DMS53 treated with DMSO at 0.1 percent for 48 hours (cell line): ENCODE results near the gene FOXP3.

Source experiments
- DNase-seq: peaks from one replicate; lab custom pipeline; 2025; ENCODE audit not compliant: unreplicated experiment; lab: John Stamatoyannopoulos, UW

FOXP3 gene

GRCh38 chrX:49250578-49250977 lies 13.9 kb downstream of the FOXP3 start:
- DNase-seq: no peak

DNA sequence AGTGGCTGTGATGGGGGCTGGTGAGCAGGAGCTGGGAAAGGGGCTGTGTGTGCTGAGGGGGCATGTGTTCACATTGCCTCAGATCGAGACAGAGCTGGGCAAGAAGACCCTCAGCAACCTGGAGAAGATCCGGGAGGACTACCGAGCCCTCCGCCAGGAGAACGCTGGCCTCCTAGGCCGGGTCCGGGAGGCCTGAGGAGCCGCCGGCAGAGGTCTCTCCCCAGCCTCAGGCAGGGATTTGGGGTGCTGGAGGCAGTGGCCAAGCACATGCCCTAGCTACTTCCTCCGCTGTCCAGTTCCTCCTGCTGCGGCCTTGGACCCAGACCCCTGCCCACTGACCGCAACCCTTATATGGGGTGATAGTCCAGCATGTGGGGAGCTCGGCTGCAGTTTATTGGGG lies 14.4 kb downstream of the FOXP3 start:
- DNase-seq: no peak

GRCh38 chrX:49249616-49250015 lies 14.9 kb downstream of the FOXP3 start:
- no peak for DNase-seq

DNA sequence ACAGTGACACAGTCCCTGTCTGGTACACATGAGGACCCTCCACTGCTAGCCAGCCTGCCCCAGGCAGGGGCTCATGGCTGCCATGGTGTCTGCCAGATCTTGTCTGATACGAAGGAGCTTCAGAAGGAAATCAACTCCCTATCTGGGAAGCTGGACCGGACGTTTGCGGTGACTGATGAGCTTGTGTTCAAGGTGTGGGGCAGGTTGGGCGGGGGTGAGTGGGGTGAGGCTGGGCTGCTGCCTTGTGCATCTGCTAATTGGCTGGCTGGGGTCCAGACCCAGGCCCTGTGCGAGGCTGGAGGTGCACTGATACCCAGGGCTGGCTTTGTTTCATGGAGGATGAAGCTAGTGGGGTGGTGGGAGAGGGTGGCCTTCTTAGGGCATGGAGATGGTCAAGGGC lies 15.4 kb downstream of the FOXP3 start:
- DNase-seq: no peak

GRCh38 chrX:49247916-49248811 lies 16.3 kb downstream of the FOXP3 start:
- DNase-seq: no peak

DNA sequence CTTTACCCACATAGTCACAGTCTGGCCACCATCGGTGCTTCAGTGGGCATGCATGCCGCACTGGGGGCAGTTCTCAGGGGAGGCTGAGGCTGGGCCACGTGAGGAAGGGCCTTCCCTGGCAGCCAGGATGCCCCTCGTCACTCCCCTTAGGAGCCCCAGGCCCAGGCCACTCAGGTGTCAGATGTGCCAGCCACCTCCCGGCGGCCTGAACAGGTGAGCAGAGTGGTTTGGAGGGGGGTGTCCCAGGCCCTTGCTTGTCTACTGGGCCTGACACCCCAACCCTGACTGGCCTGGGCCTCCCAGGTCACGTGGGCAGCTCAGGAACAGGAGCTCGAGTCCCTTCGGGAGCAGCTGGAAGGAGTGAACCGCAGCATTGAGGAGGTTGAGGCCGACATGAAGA lies 17.2 kb downstream of the FOXP3 start:
- DNase-seq: no peak

GRCh38 chrX:49246541-49246940 lies 18.0 kb downstream of the FOXP3 start:
- DNase-seq: no peak

DNA sequence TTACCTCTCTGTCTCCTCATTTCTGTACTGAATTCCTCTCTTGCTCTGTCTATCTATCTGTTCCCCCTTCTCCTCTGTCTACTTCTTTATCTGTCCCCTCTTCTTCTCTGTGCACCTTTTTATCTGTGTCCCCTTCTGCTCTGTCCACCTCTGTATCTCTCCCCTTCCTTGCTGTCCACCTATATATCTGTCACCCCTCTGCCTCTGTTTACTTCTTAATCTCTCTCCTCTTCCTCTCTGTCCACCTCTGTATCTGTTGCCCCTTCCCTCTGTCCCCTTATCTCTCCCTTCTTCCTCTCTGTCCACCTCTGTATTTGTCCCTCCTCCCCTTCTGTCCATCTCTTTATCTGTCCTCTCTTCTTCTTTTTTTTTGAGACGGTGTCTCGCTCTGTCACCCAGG lies 20.3 kb downstream of the FOXP3 start:
- DNase-seq: no peak

- no peak for DNase-seq
Observed at GRCh38 chrX:49243166-49243565, 21.3 kb downstream of the FOXP3 start.

DNA sequence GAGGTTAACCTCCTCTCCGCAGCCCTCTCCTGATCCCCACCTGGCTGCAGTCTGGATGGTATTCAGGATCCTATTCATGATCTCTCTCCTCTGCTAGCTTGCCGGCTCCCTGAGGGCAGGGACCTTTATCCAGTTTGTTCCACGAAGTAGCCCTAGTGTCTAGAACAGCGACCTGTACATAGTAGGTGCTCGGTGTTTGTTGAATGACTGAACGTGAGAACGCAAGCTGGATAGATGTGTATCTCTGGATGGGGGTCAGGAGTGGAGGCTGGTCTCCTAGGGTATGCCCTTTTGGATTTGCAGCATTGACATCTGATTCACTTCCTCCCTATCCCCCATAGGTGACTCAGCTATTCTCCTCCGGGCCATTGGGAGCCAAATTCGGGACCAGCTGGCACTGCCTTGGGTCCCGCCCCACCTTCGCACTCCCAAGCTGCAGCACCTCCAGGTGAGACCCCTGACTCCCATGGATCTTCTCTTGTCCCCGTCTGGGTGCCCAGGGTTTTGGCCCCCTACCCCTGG lies 21.9 kb downstream of the FOXP3 start:
- DNase-seq: no peak

- no peak for DNase-seq
Observed at GRCh38 chrX:49238735-49239134, 25.8 kb downstream of the FOXP3 start.

DNA sequence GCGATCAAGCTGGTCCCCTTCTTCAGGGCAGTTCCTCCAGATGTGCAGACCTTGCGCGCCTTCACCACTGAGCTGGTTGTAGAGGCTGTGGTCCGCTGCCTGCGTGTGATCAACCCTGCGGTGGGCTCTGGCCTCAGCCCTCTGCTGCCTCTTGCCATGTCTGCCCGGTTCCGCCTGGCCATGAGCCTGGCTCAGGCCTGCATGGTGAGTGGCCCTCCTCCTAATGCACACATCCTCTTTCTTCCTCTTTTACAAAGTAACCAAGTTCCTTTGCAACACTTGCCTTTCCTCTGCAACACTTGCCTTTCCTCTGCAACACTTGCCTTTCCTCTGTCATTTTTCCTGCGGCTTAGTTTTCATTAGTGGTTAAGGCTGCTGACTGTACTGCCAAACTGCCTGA lies 27.4 kb downstream of the FOXP3 start:
- DNase-seq: no peak

GRCh38 chrX:49233887-49234555 lies 30.5 kb downstream of the FOXP3 start:
- no peak for DNase-seq

- DNase-seq: no peak
Observed at GRCh38 chrX:49233176-49233575, 31.3 kb downstream of the FOXP3 start, which contains the start of gene CACNA1F. CACNA1F (minus strand) TSS chrX:49233340; CDS start chrX:49233309, 31 bp downstream.

DNA sequence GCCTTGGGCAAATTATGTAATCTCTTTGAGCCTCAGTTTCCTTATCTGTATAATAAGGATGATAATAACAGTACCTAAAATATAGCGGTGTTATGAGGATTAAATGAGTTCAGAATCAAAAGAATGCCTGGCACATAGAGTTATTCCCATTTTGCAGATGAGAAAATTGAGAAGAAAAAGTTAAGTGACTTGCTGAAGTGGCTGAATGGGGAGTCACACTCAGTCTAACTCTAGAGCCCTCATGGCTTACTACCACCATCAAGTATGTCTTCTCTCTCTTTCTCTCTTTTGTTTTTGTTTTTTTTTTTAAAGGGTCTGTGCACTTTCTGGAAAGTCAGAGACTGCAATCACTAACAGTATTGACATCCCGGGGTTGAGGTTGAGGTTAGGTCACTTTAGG lies 32.0 kb downstream of the FOXP3 start:
- no peak for DNase-seq

- DNase-seq: no peak
Observed at GRCh38 chrX:49231333-49232000, 33.0 kb downstream of the FOXP3 start.

DNA sequence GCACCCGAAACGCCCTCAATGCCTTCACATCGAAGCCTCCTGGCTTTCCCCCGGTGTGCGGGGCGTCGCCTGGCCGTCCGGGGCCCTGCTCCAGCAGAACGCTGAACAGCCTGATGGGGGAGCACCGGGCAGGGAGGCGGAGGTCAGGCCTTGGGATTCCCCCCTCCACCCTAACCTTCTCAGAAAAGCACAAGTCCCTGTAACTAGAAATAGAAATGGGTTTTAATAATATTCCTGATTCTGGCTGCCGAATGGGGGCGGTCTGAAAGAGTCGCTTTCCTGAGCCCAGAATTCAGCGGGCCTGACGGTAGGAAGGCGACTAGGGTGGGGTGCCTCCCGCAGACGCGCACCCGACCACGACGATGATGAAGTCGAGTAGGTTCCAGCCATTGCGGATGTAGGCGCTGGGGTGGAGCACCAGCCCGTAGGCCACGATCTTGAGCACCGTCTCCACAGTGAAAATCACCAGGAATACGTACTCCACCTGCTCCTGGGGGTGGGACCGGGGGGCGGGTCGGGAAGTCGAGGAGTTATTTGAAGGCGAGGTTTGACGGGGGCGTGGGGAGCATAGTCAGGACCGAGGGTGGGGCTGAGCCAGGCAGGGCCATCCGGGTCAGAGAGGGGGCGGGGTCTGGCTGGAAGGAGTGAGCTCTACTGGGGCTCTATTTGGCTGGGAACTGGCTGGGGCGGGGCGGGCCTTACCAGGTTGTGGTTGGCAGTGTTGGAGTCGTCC lies 33.8 kb downstream of the FOXP3 start:
- DNase-seq: peak; percentile 72

DNA sequence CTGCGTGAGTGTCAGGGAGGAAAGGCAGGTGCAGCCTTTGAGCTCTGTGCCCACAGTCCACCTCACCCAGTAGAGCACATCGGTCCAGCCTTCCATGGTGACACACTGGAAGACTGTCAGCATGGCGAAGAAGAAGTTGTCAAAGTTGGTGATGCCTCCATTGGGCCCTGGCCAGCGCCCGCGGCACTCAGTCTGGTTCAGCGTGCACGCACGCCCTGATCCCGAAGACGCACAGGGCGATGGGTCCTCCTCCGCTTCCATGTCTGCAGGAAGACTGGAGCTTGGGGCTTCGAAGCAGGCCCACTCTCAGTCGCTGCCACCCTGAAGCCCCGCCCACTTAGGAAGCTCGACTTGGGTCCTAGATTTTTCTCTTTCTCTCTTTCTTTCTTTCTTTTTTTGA lies 36.3 kb downstream of the FOXP3 start:
- DNase-seq: no peak

GRCh38 chrX:49227726-49228125 lies 36.8 kb downstream of the FOXP3 start:
- DNase-seq: no peak

- DNase-seq: no peak
Observed at GRCh38 chrX:49226946-49227345, 37.6 kb downstream of the FOXP3 start.

- DNase-seq: no peak
Observed at GRCh38 chrX:49225858-49226257, 38.7 kb downstream of the FOXP3 start.
